ENCODE measurements around the gene SYCP2. TPM values are rescaled to one million over a fixed set of nuclear protein-coding genes. Genes with fewer than 3 reads are reported as not detected.

Gene SYCP2
- total RNA-seq, 1 experiment from 2014 or later, result 0.70 TPM

DNA sequence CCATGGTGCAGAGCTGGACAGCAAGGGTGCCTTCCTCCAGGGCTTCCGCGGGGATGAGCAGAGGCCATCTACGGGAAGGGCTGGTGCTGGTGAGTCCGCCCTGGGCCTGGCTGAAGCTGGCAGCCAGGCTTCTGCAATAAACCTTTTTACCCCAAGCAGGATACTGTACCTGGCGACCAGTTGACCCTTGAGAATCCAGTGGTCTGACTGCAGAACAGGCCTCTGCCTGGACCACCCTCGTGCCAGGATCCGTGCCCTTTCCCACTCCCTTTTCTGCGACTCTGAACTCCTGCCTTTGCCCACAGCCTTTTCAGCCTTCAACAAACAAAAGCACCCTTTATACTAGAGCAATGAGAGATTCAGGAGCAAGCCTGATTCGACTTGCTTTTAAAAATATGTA lies 43.6 kb upstream of the SYCP2 start:
- no peaks in the 10 kb centered on the region for H3K9me3 Mint-ChIP-seq
- Histone ChIP-seq H3K9ac (ENCODE audit: extremely low read depth, insufficient read length, low read length) (no peak overlapping the region), H4K20me1 (ENCODE audit: control insufficient read depth, insufficient read depth, insufficient read length) (no peaks in the 10 kb centered on the region), H2BK20ac (ENCODE audit: low read depth, low read length, poor library complexity, severe bottlenecking) (no peak overlapping the region), H3K56ac (ENCODE audit: insufficient read length, low read depth, low read length) (no peak overlapping the region), H3K18ac (ENCODE audit: insufficient read length, low read depth, low read length) (no peak overlapping the region), H2AK5ac (ENCODE audit: insufficient read length, low read length) (no peak overlapping the region), H3K9me3 (ENCODE audit: control insufficient read depth, low read depth, low read length) (no peaks in the 10 kb centered on the region), H3K27ac (ENCODE audit: insufficient read length, low read depth, low read length) (no peak overlapping the region), H2BK12ac (ENCODE audit: insufficient read length, low read depth, low read length) (no peak overlapping the region), H3K4ac (ENCODE audit: low read depth, low read length) (no peak overlapping the region), H4K8ac (replicated peaks; ENCODE audit: insufficient read length, low read depth, low read length) (no peak overlapping the region), H2AFZ (ENCODE audit: low read length) (no peak overlapping the region), H3K79me1 (ENCODE audit: insufficient read depth, low read depth, low read length, poor library complexity, severe bottlenecking) (no peaks in the 10 kb centered on the region), H3K14ac (ENCODE audit: insufficient read depth, low read length) (0 out of 2 replicates have a peak overlapping the region, but pooled peaks have one; percentile 28), H2BK5ac (ENCODE audit: insufficient read length, low read length) (no peak overlapping the region), H3K23ac (ENCODE audit: insufficient read length, low read depth, low read length) (no peak overlapping the region), H2BK120ac (ENCODE audit: low read depth, low read length, poor library complexity, severe bottlenecking) (no peak overlapping the region), H3K4me1 (ENCODE audit: insufficient read depth, low read length) (no peaks in the 10 kb centered on the region), H4K91ac (ENCODE audit: insufficient read length, low read depth, low read length) (no peak overlapping the region), H3K23me2 (ENCODE audit: insufficient read length, low read depth, low read length, poor library complexity, severe bottlenecking) (no peaks in the 10 kb centered on the region), H3K79me2 (ENCODE audit: insufficient read depth, low read length) (no peaks in the 10 kb centered on the region), H3K27me3 (ENCODE audit: insufficient read depth, low read length) (no peaks in the 10 kb centered on the region), H3K4me2 (ENCODE audit: insufficient read depth, insufficient read length, low read length) (no peak overlapping the region), H2BK15ac (ENCODE audit: low read depth, low read length) (no peak overlapping the region; the same call in 1 of the 2 replicates), H3T11ph (ENCODE audit: low read length) (no peak overlapping the region), H4K5ac (ENCODE audit: insufficient read length, low read depth, low read length) (no peak overlapping the region)
- DNase-seq, result no peak
- no peaks in the 10 kb centered on the region for H3K36me3 Mint-ChIP-seq (ENCODE audit: insufficient read depth in 1 of 3, low read depth in 3 of 3)
- no peak overlapping the region for H3K27ac Mint-ChIP-seq
- H3K4me3 Mint-ChIP-seq, result no peak overlapping the region
- peaks cover 0 to 2% of the 10 kb centered on the region in 2 experiments; a peak in 1 of 4 replicates for H3K4me1 Mint-ChIP-seq
- no peak for TF ChIP-seq CTCF (conservative IDR thresholded peaks at IDR 0.05)
- H3K27me3 Mint-ChIP-seq (ENCODE audit: low read depth), result no peaks in the 10 kb centered on the region
- WGBS (ENCODE audit: extremely low coverage, insufficient read length, low lambda C conversion rate), result no CpG with 5 or more reads among the region's 9 CpGs

Measured in H9 (cell line).